Adipocyte (in vitro differentiated cells): Measurements from ENCODE around the gene MOCOS.
"Not testable (repeated sequence)": the region's sequence is repeated elsewhere in the genome, so short reads cannot be mapped to it uniquely, and the experiment has no call there.

ENCODE experiments used
- DNase-seq: peaks from one replicate; pipeline ENCODE4 v3.0.0-alpha.2; 2015; ENCODE audit warnings: low read depth
- H3K27me3 ChIP-seq: replicated peaks from 2 replicates; pipeline ENCODE4 v1.7.0; 2013; ENCODE audit warnings: mild to moderate bottlenecking, low read length, moderate library complexity; ENCODE audit not compliant: control insufficient read depth, insufficient read depth
- H3K36me3 ChIP-seq: 2 replicates; pipeline ENCODE4 v1.7.0; 2013; ENCODE audit warnings: low read length, mild to moderate bottlenecking, moderate library complexity; ENCODE audit not compliant: control insufficient read depth, insufficient read depth, severe bottlenecking
- H3K4me1 ChIP-seq: 2 replicates; pipeline ENCODE4 v1.7.0; 2013; ENCODE audit warnings: mild to moderate bottlenecking, low read length, moderate library complexity; ENCODE audit not compliant: control insufficient read depth, insufficient read depth
- H3K4me3 ChIP-seq: 2 replicates; pipeline ENCODE4 v1.7.0; 2013; ENCODE audit warnings: mild to moderate bottlenecking, low read length, moderate library complexity
- H3K9ac ChIP-seq: 2 replicates; pipeline ENCODE4 v1.7.0; 2013; ENCODE audit warnings: mild to moderate bottlenecking, low read length, moderate library complexity
- H3K9me3 ChIP-seq: 2 replicates; pipeline ENCODE4 v1.7.0; 2013; ENCODE audit warnings: mild to moderate bottlenecking, low read length, moderate library complexity; ENCODE audit not compliant: control insufficient read depth

Gene MOCOS

DNA sequence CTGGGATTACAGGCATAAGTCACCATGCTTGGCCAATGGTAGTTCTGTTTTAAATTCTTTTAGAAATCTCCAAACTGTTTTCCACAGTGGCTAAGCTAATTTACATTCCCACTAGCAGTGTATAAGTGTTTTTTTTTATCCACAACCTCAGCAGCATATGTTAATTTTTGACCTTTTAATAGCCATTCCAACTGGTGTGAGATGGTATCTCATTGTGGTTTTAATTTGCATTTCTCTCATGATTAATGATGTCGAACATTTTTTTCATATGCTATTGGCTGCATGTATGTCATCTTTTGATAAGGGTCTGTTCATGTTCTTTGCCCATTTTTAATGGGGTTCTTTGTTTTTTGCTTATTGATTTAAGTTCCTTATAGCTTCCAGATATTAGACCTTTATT is 20.0 kb downstream of the MOCOS start:
- Histone ChIP-seq H3K9ac (no peak overlapping the region), H3K36me3 (peaks cover 39% of the 10 kb centered on the region), H3K9me3 (peaks cover 10% of the 10 kb centered on the region), H3K27me3 (no peaks in the 10 kb centered on the region), H3K4me3 (no peak overlapping the region), H3K4me1 (peaks cover 10% of the 10 kb centered on the region)
- no peak for DNase-seq

DNA sequence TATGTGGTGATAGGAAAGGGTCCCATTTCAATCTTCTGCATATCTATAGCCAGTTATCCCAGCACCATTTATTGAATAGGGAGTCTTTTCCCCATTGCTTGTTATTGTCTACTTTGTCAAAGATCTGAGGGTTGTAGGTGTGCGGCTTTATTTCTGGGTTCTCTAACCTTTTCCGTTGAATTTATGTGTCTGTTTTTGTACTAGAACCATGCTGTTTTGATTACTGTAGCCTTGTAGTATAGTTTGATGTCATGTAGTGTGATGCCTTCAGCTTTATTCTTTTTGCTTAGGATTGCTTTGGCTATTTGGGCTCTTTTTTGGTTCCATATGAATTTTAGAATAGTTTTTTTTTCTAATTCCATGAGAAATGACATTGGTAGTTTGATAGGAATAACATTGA is 20.7 kb downstream of the MOCOS start:
- not testable (repeated sequence) for DNase-seq, H3K27me3 ChIP-seq, H3K9ac ChIP-seq, H3K9me3 ChIP-seq, H3K4me3 ChIP-seq
- Histone ChIP-seq H3K4me1 (peaks cover 16% of the 10 kb centered on the region), H3K36me3 (peaks cover 39% of the 10 kb centered on the region)

DNA sequence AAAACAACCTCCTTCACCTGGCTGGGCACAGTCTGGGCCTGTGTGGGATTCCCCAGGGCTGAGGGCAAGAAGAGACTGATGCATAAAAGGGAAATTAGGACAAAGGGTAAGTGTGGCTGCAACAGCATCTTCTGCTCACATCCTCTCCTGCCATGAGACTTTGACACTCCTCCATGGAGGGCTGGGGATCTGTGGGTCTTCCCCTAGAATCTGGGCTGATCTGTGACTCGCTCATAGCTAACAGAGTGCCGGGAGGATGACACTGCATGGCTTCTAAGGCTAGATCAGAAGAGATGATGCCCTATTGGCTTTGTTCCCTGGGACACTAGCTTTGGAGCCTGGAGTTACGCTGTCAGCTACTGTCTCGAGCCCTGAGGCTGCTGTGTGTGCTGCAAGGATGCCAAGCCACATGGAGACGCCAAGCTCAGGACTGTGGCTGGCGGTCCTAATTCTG is 24.3 kb downstream of the MOCOS start:
- no peak overlapping the region for H3K4me3 ChIP-seq
- DNase-seq, result no peak
- H3K27me3 ChIP-seq, result no peaks in the 10 kb centered on the region
- no peak overlapping the region for H3K9ac ChIP-seq
- peaks cover 40% of the 10 kb centered on the region for H3K36me3 ChIP-seq
- H3K4me1 ChIP-seq, result peaks cover 20% of the 10 kb centered on the region
- H3K9me3 ChIP-seq, result peaks cover 10% of the 10 kb centered on the region

DNA sequence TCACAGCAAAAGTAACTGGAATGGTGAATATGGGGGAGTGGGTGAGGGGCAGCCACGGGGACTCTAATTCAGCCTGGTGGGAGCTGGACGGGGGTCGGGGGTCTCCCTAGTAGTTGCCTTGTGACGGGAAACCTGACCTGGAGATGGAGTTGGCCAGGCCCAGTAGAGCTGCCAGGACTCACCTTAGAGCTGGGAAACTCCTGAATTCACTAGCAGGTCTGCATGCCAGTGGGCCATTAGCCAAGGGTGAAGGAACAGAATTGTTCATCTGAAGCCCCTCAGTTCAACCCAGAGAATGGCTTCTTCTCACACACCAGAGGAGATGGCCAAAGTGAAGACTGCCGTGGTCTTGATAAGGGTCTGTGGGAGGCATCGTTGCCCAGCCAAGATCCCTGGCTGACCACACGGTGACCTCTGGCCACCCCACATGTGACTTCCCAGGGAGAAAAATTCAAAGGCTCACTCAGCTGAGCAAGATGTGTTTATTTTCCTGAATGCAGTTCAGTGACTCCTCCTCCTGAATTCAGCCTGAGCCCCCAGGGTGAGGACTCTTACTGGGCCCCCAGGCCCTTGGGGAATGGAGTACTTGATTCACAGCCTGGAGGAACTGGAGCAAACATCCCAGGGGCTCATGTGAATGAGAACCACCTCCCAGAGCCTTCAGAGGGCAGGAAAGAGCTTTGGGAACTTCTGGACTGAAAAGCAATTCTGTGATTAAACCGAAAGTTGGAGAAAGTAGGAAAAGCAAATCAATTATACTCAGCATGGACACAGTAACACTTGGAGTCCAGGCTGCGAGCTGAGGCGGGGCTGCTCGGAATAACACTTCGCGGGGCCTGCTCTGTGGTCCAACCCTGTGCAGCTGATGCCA is 25.2 kb downstream of the MOCOS start:
- Histone ChIP-seq H3K9ac (peak overlapping the region; percentile 17), H3K36me3 (peaks cover 41% of the 10 kb centered on the region), H3K4me1 (peaks cover 20% of the 10 kb centered on the region), H3K9me3 (peaks cover 9% of the 10 kb centered on the region), H3K27me3 (no peaks in the 10 kb centered on the region), H3K4me3 (peak overlapping the region; percentile 18)
- DNase-seq, result peak; percentile 6

DNA sequence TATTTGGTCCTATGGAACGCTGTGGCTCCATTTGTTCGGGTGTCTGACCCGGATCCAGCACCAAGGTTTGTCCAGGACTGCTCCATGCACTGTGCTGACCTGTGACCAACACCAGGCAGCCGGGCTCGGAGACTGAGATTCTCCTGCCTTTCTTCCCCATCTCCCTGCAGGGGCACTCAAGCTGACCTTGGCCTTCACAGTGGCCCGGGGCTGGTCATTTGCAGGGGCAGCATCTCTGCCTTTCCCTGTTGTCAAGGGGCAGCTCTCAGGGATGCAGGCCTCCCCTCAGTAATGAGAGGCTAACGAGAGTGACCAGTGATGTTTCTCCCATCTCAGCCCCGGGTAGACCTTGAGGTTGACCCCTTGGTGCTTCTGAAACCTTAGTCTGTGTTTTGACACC is 27.5 kb downstream of the MOCOS start:
- Histone ChIP-seq H3K36me3 (peaks cover 34% of the 10 kb centered on the region), H3K9me3 (no peaks in the 10 kb centered on the region), H3K4me1 (peaks cover 20% of the 10 kb centered on the region), H3K4me3 (no peak overlapping the region), H3K27me3 (no peaks in the 10 kb centered on the region), H3K9ac (no peak overlapping the region)
- no peak for DNase-seq

DNA sequence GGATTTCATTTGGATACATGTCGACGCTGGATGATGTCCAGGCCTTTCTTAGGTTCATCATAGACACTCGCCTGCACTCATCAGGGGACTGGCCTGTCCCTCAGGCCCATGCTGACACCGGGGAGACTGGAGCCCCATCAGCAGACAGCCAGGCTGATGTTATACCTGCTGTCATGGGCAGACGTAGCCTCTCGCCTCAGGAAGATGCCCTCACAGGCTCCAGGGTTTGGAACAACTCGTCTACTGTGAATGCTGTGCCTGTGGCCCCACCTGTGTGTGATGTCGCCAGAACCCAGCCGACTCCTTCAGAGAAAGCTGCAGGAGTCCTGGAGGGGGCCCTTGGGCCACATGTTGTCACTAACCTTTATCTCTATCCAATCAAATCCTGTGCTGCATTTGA is 28.3 kb downstream of the MOCOS start:
- Histone ChIP-seq H3K9me3 (no peaks in the 10 kb centered on the region), H3K4me1 (peaks cover 20% of the 10 kb centered on the region), H3K36me3 (peaks cover 34% of the 10 kb centered on the region), H3K27me3 (no peaks in the 10 kb centered on the region), H3K9ac (no peak overlapping the region), H3K4me3 (no peak overlapping the region)
- no peak for DNase-seq

DNA sequence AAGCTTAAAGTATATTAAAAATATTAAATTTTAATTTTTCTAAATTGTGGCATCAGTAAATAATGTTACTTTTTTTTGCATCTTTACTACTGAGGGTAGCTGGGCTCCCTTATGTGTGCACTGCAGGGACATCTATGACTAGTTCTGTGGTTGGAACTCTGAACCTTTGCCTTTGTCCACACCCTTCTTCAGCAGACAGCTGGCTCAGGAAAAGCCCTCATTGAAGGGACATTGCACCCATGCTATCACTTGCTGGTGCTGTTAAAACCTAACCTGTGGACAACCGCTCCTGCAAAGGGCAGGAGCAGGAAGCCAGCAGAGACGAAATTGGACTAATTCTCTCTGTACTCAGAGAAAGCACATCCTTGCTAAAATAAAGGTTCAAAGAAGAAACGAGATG is 30.1 kb downstream of the MOCOS start:
- Histone ChIP-seq H3K4me3 (no peak overlapping the region), H3K9me3 (no peaks in the 10 kb centered on the region), H3K36me3 (peaks cover 49% of the 10 kb centered on the region), H3K27me3 (no peaks in the 10 kb centered on the region), H3K9ac (no peak overlapping the region), H3K4me1 (peaks cover 10% of the 10 kb centered on the region)
- no peak for DNase-seq

DNA sequence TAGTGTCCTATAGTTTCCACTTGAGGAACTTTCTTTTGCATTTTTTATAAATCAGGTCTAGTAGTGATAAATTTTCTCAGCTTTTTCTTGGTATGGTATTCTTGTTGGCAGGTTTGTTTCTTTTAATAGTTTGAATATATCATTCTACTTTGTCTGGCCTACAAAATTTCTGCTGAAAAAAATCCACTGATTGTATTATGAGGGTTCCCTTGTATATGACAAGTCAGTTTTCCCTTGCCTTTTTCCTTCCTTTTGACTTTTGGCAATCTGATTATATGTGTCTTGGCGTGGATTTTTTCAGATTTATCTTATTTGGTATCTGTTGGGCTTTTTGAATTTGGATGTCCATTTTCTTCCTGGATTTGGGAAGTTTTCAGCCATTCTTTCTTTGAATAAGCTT is 41.9 kb downstream of the MOCOS start:
- Histone ChIP-seq H3K4me1 (no peaks in the 10 kb centered on the region), H3K9me3 (peaks cover 24% of the 10 kb centered on the region), H3K36me3 (peaks cover 54% of the 10 kb centered on the region), H3K9ac (no peak overlapping the region), H3K27me3 (no peaks in the 10 kb centered on the region), H3K4me3 (no peak overlapping the region)
- DNase-seq, result no peak

DNA sequence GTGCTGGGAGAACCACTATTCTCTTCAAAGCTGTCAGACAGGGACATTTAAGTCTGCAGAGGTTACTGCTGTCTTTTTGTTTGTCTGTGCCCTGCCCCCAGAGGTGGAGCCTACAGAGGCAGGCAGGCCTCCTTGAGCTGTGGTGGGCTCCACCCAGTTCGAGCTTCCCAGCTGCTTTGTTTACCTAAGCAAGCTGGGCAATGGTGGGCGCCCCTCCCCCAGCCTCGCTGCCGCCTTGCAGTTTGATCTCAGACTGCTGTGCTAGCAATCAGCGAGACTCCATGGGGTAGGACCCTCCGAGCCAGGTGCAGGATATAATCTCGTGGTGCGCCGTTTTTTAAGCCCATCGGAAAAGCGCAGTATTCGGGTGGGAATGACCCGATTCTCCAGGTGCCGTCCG is 53.2 kb downstream of the MOCOS start:
- H3K4me3 ChIP-seq, H3K27me3 ChIP-seq, H3K9me3 ChIP-seq, H3K9ac ChIP-seq, H3K36me3 ChIP-seq, DNase-seq, H3K4me1 ChIP-seq: not testable (repeated sequence)

DNA sequence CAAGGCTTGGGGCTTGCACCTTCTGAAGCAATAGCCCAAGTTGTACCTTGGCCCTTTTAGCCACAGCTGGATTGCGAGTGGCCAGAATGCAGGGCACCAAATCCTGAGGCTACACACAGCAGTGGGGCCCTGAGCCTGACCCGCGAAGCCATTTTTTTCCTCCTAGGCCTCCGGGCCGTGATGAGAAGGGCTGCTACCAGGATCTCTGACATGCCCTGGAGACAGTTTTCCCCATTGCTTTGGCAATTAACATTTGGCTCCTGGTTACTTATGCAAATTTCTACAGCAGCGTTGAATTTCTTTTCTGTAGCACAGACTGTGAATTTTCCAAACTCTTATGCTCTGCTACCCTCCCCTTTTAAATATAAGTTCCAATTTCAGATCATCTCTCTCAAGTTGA is 54.5 kb downstream of the MOCOS start:
- no peaks in the 10 kb centered on the region for H3K27me3 ChIP-seq
- DNase-seq, result no peak
- peaks cover 8% of the 10 kb centered on the region for H3K36me3 ChIP-seq
- no peak overlapping the region for H3K4me3 ChIP-seq
- H3K4me1 ChIP-seq, result no peaks in the 10 kb centered on the region
- H3K9ac ChIP-seq, result no peak overlapping the region
- peaks cover 6% of the 10 kb centered on the region for H3K9me3 ChIP-seq

DNA sequence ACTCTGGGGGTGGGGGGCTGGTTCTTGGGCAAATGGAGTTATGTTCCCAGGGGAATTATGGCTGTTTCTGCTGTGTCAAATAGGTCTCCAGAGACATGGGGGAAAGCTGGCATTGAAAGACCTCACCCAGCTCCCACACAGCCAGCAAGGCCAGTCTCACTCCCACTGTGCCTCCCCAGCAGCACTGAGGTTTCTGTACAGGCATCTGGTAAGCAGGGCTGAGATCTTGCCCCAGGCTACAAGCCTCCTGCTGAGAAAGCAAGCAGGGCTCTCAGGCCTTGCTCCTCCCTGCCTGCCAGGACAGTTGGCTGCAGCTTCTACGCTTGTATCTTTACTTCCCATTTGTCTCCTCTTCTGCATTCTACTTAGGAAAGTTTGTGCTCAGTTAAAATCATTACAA is 59.7 kb downstream of the MOCOS start:
- Histone ChIP-seq H3K4me1 (no peaks in the 10 kb centered on the region), H3K4me3 (no peak overlapping the region), H3K36me3 (peaks cover 41% of the 10 kb centered on the region), H3K27me3 (no peaks in the 10 kb centered on the region), H3K9ac (no peak overlapping the region), H3K9me3 (peaks cover 15% of the 10 kb centered on the region)
- DNase-seq, result peak; percentile 52

DNA sequence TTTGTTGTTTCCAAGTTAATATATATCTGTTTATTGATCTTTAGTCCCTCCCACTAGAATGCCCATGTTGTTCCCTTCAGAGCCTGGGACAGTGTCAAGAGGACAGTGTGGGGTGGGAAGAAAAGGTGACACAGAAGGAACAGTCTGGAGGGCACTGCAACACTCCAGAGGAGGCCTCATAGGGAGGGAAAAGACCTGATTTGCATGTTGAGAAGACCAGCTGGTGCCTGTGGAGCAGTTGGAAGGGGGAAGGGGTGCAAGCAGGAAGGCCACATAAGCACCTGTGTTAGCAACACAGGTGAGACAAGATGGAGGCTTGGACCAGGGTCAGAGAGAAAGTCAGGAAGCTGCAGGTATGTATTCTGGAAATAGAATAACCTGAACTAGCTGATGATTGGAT is 62.1 kb downstream of the MOCOS start:
- peaks cover 42% of the 10 kb centered on the region for H3K36me3 ChIP-seq
- H3K27me3 ChIP-seq, result no peaks in the 10 kb centered on the region
- H3K9ac ChIP-seq, result no peak overlapping the region
- H3K4me3 ChIP-seq, result no peak overlapping the region
- DNase-seq, result no peak
- H3K4me1 ChIP-seq, result no peaks in the 10 kb centered on the region
- peaks cover 15% of the 10 kb centered on the region for H3K9me3 ChIP-seq
